ENCODE measurements around the gene TMEM217.

TMEM217 gene

GRCh38 chr6:37232430-37233017 is 25.4 kb downstream of the TMEM217 start:
- H3K4me3 ChIP-seq (ENCODE audit: low read depth, low read length) = no peak overlapping the region
- H3K9me3 ChIP-seq = no peaks in the 10 kb centered on the region
- H3K36me3 ChIP-seq = no peaks in the 10 kb centered on the region
- H3K4me1 ChIP-seq = no peaks in the 10 kb centered on the region
- TF ChIP-seq CTCF (IDR thresholded peaks at IDR 0.05; ENCODE audit: low read depth, low read length) = no peak
- no peaks in the 10 kb centered on the region for H3K27me3 ChIP-seq
- DNase-seq = no peak

GRCh38 chr6:37230104-37230503 is 27.8 kb downstream of the TMEM217 start:
- Histone ChIP-seq H3K4me3 (ENCODE audit: low read depth, low read length) (no peak overlapping the region), H3K27me3 (no peaks in the 10 kb centered on the region), H3K4me1 (no peaks in the 10 kb centered on the region), H3K36me3 (no peaks in the 10 kb centered on the region), H3K9me3 (no peaks in the 10 kb centered on the region)
- no peak for DNase-seq
- TF ChIP-seq CTCF (IDR thresholded peaks at IDR 0.05; ENCODE audit: low read depth, low read length) = no peak

GRCh38 chr6:37225350-37226169 is 32.4 kb downstream of the TMEM217 start:
- H3K4me1 ChIP-seq = peaks cover 3% of the 10 kb centered on the region; the same call in 1 of the 2 replicates
- no peak overlapping the region for H3K4me3 ChIP-seq (ENCODE audit: low read depth, low read length)
- H3K27me3 ChIP-seq = no peaks in the 10 kb centered on the region
- no peak for DNase-seq
- no peaks in the 10 kb centered on the region for H3K36me3 ChIP-seq
- no peak for TF ChIP-seq CTCF (IDR thresholded peaks at IDR 0.05; ENCODE audit: low read depth, low read length)
- H3K9me3 ChIP-seq = no peaks in the 10 kb centered on the region

GRCh38 chr6:37222992-37223391 is 35.0 kb downstream of the TMEM217 start:
- no peaks in the 10 kb centered on the region for H3K36me3 ChIP-seq
- peaks cover 3% of the 10 kb centered on the region; the same call in 1 of the 2 replicates for H3K4me1 ChIP-seq
- H3K27me3 ChIP-seq = no peaks in the 10 kb centered on the region
- H3K9me3 ChIP-seq = no peaks in the 10 kb centered on the region
- peak overlapping the region; percentile 79 for H3K4me3 ChIP-seq (ENCODE audit: low read depth, low read length)
- DNase-seq = no peak
- TF ChIP-seq CTCF (IDR thresholded peaks at IDR 0.05; ENCODE audit: low read depth, low read length) = no peak

- H3K4me1 ChIP-seq = peaks cover 3% of the 10 kb centered on the region; the same call in 1 of the 2 replicates
- no peaks in the 10 kb centered on the region for H3K9me3 ChIP-seq
- H3K4me3 ChIP-seq (ENCODE audit: low read depth, low read length) = peak overlapping the region; percentile 79
- H3K27me3 ChIP-seq = no peaks in the 10 kb centered on the region
- no peaks in the 10 kb centered on the region for H3K36me3 ChIP-seq
- peak; percentile 94 for DNase-seq
- no peak for TF ChIP-seq CTCF (IDR thresholded peaks at IDR 0.05; ENCODE audit: low read depth, low read length)
These were observed 35.6 kb downstream of the TMEM217 start for GRCh38 chr6:37222125-37222967.

Data from BE2C (cell line).